Measurements from ENCODE around the gene CCHCR1.

Gene CCHCR1

GRCh38 chr6:31135710-31136109 lies 21.9 kb downstream of the CCHCR1 start:
- no peak overlapping the region for H3K23ac ChIP-seq (ENCODE audit: low read length)
- H2BK5ac ChIP-seq (ENCODE audit: low read length): no peak overlapping the region
- H3K27me3 ChIP-seq (ENCODE audit: insufficient read depth, low read length, poor library complexity): no peaks in the 10 kb centered on the region
- H3K18ac ChIP-seq (ENCODE audit: low read length): no peak overlapping the region
- WGBS (ENCODE audit: extremely low coverage, insufficient coverage, low lambda C conversion rate): no CpG with 5 or more reads among the region's 10 CpGs
- H3K79me2 ChIP-seq (ENCODE audit: control insufficient read depth, insufficient read depth, low read length): no peaks in the 10 kb centered on the region
- H2BK15ac ChIP-seq (replicated peaks; ENCODE audit: low read depth): no peak overlapping the region
- H2BK120ac ChIP-seq (ENCODE audit: low read depth, low read length): no peak overlapping the region
- no peak overlapping the region for H3K4me2 ChIP-seq (ENCODE audit: low read length)
- peaks cover 8% of the 10 kb centered on the region for H3K4me1 ChIP-seq (ENCODE audit: control insufficient read depth, low read depth, low read length)
- no peak overlapping the region for H2AK5ac ChIP-seq (ENCODE audit: low read length)
- DNase-seq: no peak
- no peak overlapping the region for H4K5ac ChIP-seq (ENCODE audit: low read length)
- no peak overlapping the region for H3K4ac ChIP-seq (ENCODE audit: low read depth, low read length)
- H3K27ac ChIP-seq (ENCODE audit: low read depth, low read length): no peak overlapping the region
- H3K79me1 ChIP-seq (ENCODE audit: low read length): no peaks in the 10 kb centered on the region
- H4K8ac ChIP-seq (ENCODE audit: low read depth, low read length): no peak overlapping the region
- H3K9ac ChIP-seq (ENCODE audit: low read length): no peak overlapping the region
- H3K36me3 ChIP-seq (ENCODE audit: control insufficient read depth, insufficient read depth, low read length): no peaks in the 10 kb centered on the region
- no peak overlapping the region for H3K4me3 ChIP-seq (ENCODE audit: low read length)
- no peak overlapping the region for H3K56ac ChIP-seq (ENCODE audit: low read length)

- H3K18ac ChIP-seq (ENCODE audit: low read length): no peak overlapping the region
- H2BK5ac ChIP-seq (ENCODE audit: low read length): no peak overlapping the region
- H3K27me3 ChIP-seq (ENCODE audit: insufficient read depth, low read length, poor library complexity): no peaks in the 10 kb centered on the region
- no peak overlapping the region for H3K4me3 ChIP-seq (ENCODE audit: low read length)
- WGBS (ENCODE audit: extremely low coverage, insufficient coverage, low lambda C conversion rate): no CpG with 5 or more reads among the region's 6 CpGs
- H4K5ac ChIP-seq (ENCODE audit: low read length): no peak overlapping the region
- DNase-seq: no peak
- H3K4me2 ChIP-seq (ENCODE audit: low read length): no peak overlapping the region
- H3K23ac ChIP-seq (ENCODE audit: low read length): no peak overlapping the region
- peaks cover 3% of the 10 kb centered on the region for H3K4me1 ChIP-seq (ENCODE audit: control insufficient read depth, low read depth, low read length)
- H2BK120ac ChIP-seq (ENCODE audit: low read depth, low read length): no peak overlapping the region
- H3K9ac ChIP-seq (ENCODE audit: low read length): no peak overlapping the region
- H2AK5ac ChIP-seq (ENCODE audit: low read length): no peak overlapping the region
- H2BK15ac ChIP-seq (replicated peaks; ENCODE audit: low read depth): no peak overlapping the region
- peak overlapping the region; percentile 15 for H3K56ac ChIP-seq (ENCODE audit: low read length)
- no peak overlapping the region for H4K8ac ChIP-seq (ENCODE audit: low read depth, low read length)
- no peak overlapping the region for H3K4ac ChIP-seq (ENCODE audit: low read depth, low read length)
- H3K36me3 ChIP-seq (ENCODE audit: control insufficient read depth, insufficient read depth, low read length): no peaks in the 10 kb centered on the region
- H3K79me2 ChIP-seq (ENCODE audit: control insufficient read depth, insufficient read depth, low read length): no peaks in the 10 kb centered on the region
- H3K27ac ChIP-seq (ENCODE audit: low read depth, low read length): no peak overlapping the region
- H3K79me1 ChIP-seq (ENCODE audit: low read length): no peaks in the 10 kb centered on the region
These were observed 24.8 kb downstream of the CCHCR1 start for GRCh38 chr6:31132806-31133205.

GRCh38 chr6:31131595-31131994 lies 26.0 kb downstream of the CCHCR1 start:
- Histone ChIP-seq H3K56ac (ENCODE audit: low read length) (no peak overlapping the region), H4K5ac (ENCODE audit: low read length) (no peak overlapping the region), H4K8ac (ENCODE audit: low read depth, low read length) (no peak overlapping the region), H3K4me3 (ENCODE audit: low read length) (no peak overlapping the region), H3K79me1 (ENCODE audit: low read length) (no peaks in the 10 kb centered on the region), H3K4me2 (ENCODE audit: low read length) (no peak overlapping the region), H3K27me3 (ENCODE audit: insufficient read depth, low read length, poor library complexity) (no peaks in the 10 kb centered on the region), H3K4ac (ENCODE audit: low read depth, low read length) (no peak overlapping the region), H3K18ac (ENCODE audit: low read length) (no peak overlapping the region), H3K4me1 (ENCODE audit: control insufficient read depth, low read depth, low read length) (no peaks in the 10 kb centered on the region), H3K9ac (ENCODE audit: low read length) (no peak overlapping the region), H2AK5ac (ENCODE audit: low read length) (no peak overlapping the region), H3K79me2 (ENCODE audit: control insufficient read depth, insufficient read depth, low read length) (no peaks in the 10 kb centered on the region), H3K36me3 (ENCODE audit: control insufficient read depth, insufficient read depth, low read length) (no peaks in the 10 kb centered on the region), H2BK15ac (replicated peaks; ENCODE audit: low read depth) (no peak overlapping the region), H2BK120ac (ENCODE audit: low read depth, low read length) (no peak overlapping the region), H2BK5ac (ENCODE audit: low read length) (no peak overlapping the region), H3K23ac (ENCODE audit: low read length) (no peak overlapping the region), H3K27ac (ENCODE audit: low read depth, low read length) (no peak overlapping the region)
- no CpG with 5 or more reads among the region's 3 CpGs for WGBS (ENCODE audit: extremely low coverage, insufficient coverage, low lambda C conversion rate)
- peak; percentile 26 for DNase-seq

GRCh38 chr6:31130751-31131150 lies 26.9 kb downstream of the CCHCR1 start:
- no peak overlapping the region for H2BK5ac ChIP-seq (ENCODE audit: low read length)
- no peak overlapping the region for H3K4me3 ChIP-seq (ENCODE audit: low read length)
- H3K36me3 ChIP-seq (ENCODE audit: control insufficient read depth, insufficient read depth, low read length): no peaks in the 10 kb centered on the region
- H4K8ac ChIP-seq (ENCODE audit: low read depth, low read length): no peak overlapping the region
- H2BK120ac ChIP-seq (ENCODE audit: low read depth, low read length): no peak overlapping the region
- H3K79me1 ChIP-seq (ENCODE audit: low read length): no peaks in the 10 kb centered on the region
- DNase-seq: no peak
- no peak overlapping the region for H2BK15ac ChIP-seq (replicated peaks; ENCODE audit: low read depth)
- H3K79me2 ChIP-seq (ENCODE audit: control insufficient read depth, insufficient read depth, low read length): no peaks in the 10 kb centered on the region
- H3K56ac ChIP-seq (ENCODE audit: low read length): no peak overlapping the region
- H3K27ac ChIP-seq (ENCODE audit: low read depth, low read length): no peak overlapping the region
- H3K4me1 ChIP-seq (ENCODE audit: control insufficient read depth, low read depth, low read length): no peaks in the 10 kb centered on the region
- H3K4ac ChIP-seq (ENCODE audit: low read depth, low read length): no peak overlapping the region
- no peak overlapping the region for H3K18ac ChIP-seq (ENCODE audit: low read length)
- no peak overlapping the region for H3K23ac ChIP-seq (ENCODE audit: low read length)
- no peak overlapping the region for H4K5ac ChIP-seq (ENCODE audit: low read length)
- no peak overlapping the region for H3K4me2 ChIP-seq (ENCODE audit: low read length)
- H3K9ac ChIP-seq (ENCODE audit: low read length): no peak overlapping the region
- no peaks in the 10 kb centered on the region for H3K27me3 ChIP-seq (ENCODE audit: insufficient read depth, low read length, poor library complexity)
- no CpG with 5 or more reads among the region's 3 CpGs for WGBS (ENCODE audit: extremely low coverage, insufficient coverage, low lambda C conversion rate)
- no peak overlapping the region for H2AK5ac ChIP-seq (ENCODE audit: low read length)

- Histone ChIP-seq H2BK5ac (ENCODE audit: low read length) (no peak overlapping the region), H3K56ac (ENCODE audit: low read length) (peak overlapping the region; percentile 15), H2BK120ac (ENCODE audit: low read depth, low read length) (no peak overlapping the region), H2AK5ac (ENCODE audit: low read length) (no peak overlapping the region), H3K4me3 (ENCODE audit: low read length) (no peak overlapping the region), H3K9ac (ENCODE audit: low read length) (no peak overlapping the region), H3K4ac (ENCODE audit: low read depth, low read length) (no peak overlapping the region), H3K27ac (ENCODE audit: low read depth, low read length) (no peak overlapping the region), H3K23ac (ENCODE audit: low read length) (no peak overlapping the region), H3K27me3 (ENCODE audit: insufficient read depth, low read length, poor library complexity) (no peaks in the 10 kb centered on the region), H3K79me2 (ENCODE audit: control insufficient read depth, insufficient read depth, low read length) (no peaks in the 10 kb centered on the region), H3K4me2 (ENCODE audit: low read length) (no peak overlapping the region), H3K79me1 (ENCODE audit: low read length) (no peaks in the 10 kb centered on the region), H3K4me1 (ENCODE audit: control insufficient read depth, low read depth, low read length) (no peaks in the 10 kb centered on the region), H3K36me3 (ENCODE audit: control insufficient read depth, insufficient read depth, low read length) (no peaks in the 10 kb centered on the region), H4K8ac (ENCODE audit: low read depth, low read length) (no peak overlapping the region), H3K18ac (ENCODE audit: low read length) (no peak overlapping the region), H2BK15ac (replicated peaks; ENCODE audit: low read depth) (no peak overlapping the region), H4K5ac (ENCODE audit: low read length) (no peak overlapping the region)
- peak; percentile 27 for DNase-seq
- no CpG with 5 or more reads among the region's 4 CpGs for WGBS (ENCODE audit: extremely low coverage, insufficient coverage, low lambda C conversion rate)
These were observed 28.5 kb downstream of the CCHCR1 start for GRCh38 chr6:31129130-31129529.

GRCh38 chr6:31128093-31128676 lies 29.4 kb downstream of the CCHCR1 start:
- Histone ChIP-seq H3K9ac (ENCODE audit: low read length) (no peak overlapping the region), H3K4me3 (ENCODE audit: low read length) (no peak overlapping the region), H2BK15ac (replicated peaks; ENCODE audit: low read depth) (no peak overlapping the region), H2BK120ac (ENCODE audit: low read depth, low read length) (no peak overlapping the region), H3K36me3 (ENCODE audit: control insufficient read depth, insufficient read depth, low read length) (no peaks in the 10 kb centered on the region), H3K79me2 (ENCODE audit: control insufficient read depth, insufficient read depth, low read length) (no peaks in the 10 kb centered on the region), H3K27ac (ENCODE audit: low read depth, low read length) (no peak overlapping the region), H3K18ac (ENCODE audit: low read length) (no peak overlapping the region), H4K5ac (ENCODE audit: low read length) (no peak overlapping the region), H3K4me1 (ENCODE audit: control insufficient read depth, low read depth, low read length) (no peaks in the 10 kb centered on the region), H3K4ac (ENCODE audit: low read depth, low read length) (no peak overlapping the region), H3K79me1 (ENCODE audit: low read length) (no peaks in the 10 kb centered on the region), H2BK5ac (ENCODE audit: low read length) (no peak overlapping the region), H3K56ac (ENCODE audit: low read length) (no peak overlapping the region), H3K4me2 (ENCODE audit: low read length) (no peak overlapping the region), H4K8ac (ENCODE audit: low read depth, low read length) (no peak overlapping the region), H2AK5ac (ENCODE audit: low read length) (no peak overlapping the region), H3K23ac (ENCODE audit: low read length) (no peak overlapping the region), H3K27me3 (ENCODE audit: insufficient read depth, low read length, poor library complexity) (no peaks in the 10 kb centered on the region)
- no CpG with 5 or more reads among the region's 8 CpGs for WGBS (ENCODE audit: extremely low coverage, insufficient coverage, low lambda C conversion rate)
- peak; percentile 74 for DNase-seq

Measured in mesendoderm (in vitro differentiated cells).